Nephron progenitor cell (in vitro differentiated cells): ENCODE results near the gene KCNIP1.

ENCODE experiments used
- DNase-seq: peaks from one replicate; pipeline ENCODE4 v3.0.0; 2021
- H3K27ac Mint-ChIP-seq: 2 replicates; pipeline ENCODE4 v1.8.0; 2021; ENCODE audit warnings: mild to moderate bottlenecking, moderate library complexity, mixed read lengths
- H3K27me3 Mint-ChIP-seq: 2 replicates; pipeline ENCODE4 v1.8.0; 2021; ENCODE audit warnings: mild to moderate bottlenecking, low read depth, mixed read lengths; ENCODE audit not compliant: poor library complexity
- H3K36me3 Mint-ChIP-seq: 2 replicates; pipeline ENCODE4 v1.8.0; 2021; ENCODE audit warnings: low read depth, mixed read lengths
- H3K4me1 Mint-ChIP-seq: 2 replicates; pipeline ENCODE4 v1.8.0; 2021; ENCODE audit warnings: mixed read lengths
- H3K4me3 Mint-ChIP-seq: 2 replicates; pipeline ENCODE4 v1.8.0; 2021; ENCODE audit warnings: mild to moderate bottlenecking, moderate library complexity, mixed read lengths
- H3K9me3 Mint-ChIP-seq: 2 replicates; pipeline ENCODE4 v1.8.0; 2021; ENCODE audit warnings: mild to moderate bottlenecking, moderate library complexity, mixed read lengths
- TF ChIP-seq, protein P1 (sequence below): fragments of 200-600 bp; sonication (generic); IDR thresholded peaks from 2 replicates; pipeline ENCODE4 v1.5.0; 2021; ENCODE audit warnings: antibody characterized with exemption

Gene KCNIP1

GRCh38 chr5:170534941-170535340 lies 31.1 kb downstream of the KCNIP1 start:
- Mint-ChIP-seq H3K27me3 (peaks cover 16% of the 10 kb centered on the region), H3K36me3 (no peaks in the 10 kb centered on the region), H3K4me1 (peaks cover 61% of the 10 kb centered on the region), H3K4me3 (no peak overlapping the region), H3K9me3 (no peaks in the 10 kb centered on the region), H3K27ac (no peak overlapping the region)
- TF ChIP-seq, protein P1, sequence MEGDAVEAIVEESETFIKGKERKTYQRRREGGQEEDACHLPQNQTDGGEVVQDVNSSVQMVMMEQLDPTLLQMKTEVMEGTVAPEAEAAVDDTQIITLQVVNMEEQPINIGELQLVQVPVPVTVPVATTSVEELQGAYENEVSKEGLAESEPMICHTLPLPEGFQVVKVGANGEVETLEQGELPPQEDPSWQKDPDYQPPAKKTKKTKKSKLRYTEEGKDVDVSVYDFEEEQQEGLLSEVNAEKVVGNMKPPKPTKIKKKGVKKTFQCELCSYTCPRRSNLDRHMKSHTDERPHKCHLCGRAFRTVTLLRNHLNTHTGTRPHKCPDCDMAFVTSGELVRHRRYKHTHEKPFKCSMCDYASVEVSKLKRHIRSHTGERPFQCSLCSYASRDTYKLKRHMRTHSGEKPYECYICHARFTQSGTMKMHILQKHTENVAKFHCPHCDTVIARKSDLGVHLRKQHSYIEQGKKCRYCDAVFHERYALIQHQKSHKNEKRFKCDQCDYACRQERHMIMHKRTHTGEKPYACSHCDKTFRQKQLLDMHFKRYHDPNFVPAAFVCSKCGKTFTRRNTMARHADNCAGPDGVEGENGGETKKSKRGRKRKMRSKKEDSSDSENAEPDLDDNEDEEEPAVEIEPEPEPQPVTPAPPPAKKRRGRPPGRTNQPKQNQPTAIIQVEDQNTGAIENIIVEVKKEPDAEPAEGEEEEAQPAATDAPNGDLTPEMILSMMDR, result no peak
- no peak for DNase-seq

DNA sequence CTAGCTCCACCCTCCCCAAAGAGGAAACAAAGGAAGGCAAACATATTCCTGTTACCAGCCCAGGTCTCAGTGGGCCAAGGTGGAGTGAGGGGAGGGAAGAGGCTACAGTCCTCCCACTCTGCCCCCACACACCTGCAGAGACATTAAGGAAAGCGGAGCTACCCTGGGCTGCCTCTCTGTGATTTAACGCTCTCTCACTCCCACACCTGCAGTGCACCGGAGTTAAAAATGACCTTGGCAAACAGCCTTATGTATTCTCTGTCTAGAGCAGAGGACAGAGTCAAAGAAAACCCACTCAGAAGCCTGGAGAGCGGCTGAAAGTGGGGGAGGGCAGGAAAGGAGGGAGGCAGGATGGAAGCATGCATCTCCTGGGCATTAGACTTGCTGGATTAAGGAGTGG lies 32.7 kb downstream of the KCNIP1 start:
- Mint-ChIP-seq H3K4me3 (peak overlapping the region; percentile 8), H3K36me3 (no peaks in the 10 kb centered on the region), H3K9me3 (no peaks in the 10 kb centered on the region), H3K4me1 (peaks cover 61% of the 10 kb centered on the region), H3K27me3 (peaks cover 16% of the 10 kb centered on the region), H3K27ac (peak overlapping the region; percentile 37)
- TF ChIP-seq, protein P1, result no peak
- DNase-seq, result no peak

- H3K9me3 Mint-ChIP-seq, result no peaks in the 10 kb centered on the region
- H3K4me3 Mint-ChIP-seq, result no peak overlapping the region
- DNase-seq, result no peak
- no peaks in the 10 kb centered on the region for H3K36me3 Mint-ChIP-seq
- H3K27me3 Mint-ChIP-seq, result peaks cover 16% of the 10 kb centered on the region
- no peak overlapping the region for H3K27ac Mint-ChIP-seq
- TF ChIP-seq, protein P1, result no peak
- H3K4me1 Mint-ChIP-seq, result peaks cover 57% of the 10 kb centered on the region
Observed at GRCh38 chr5:170537451-170538095, 33.8 kb downstream of the KCNIP1 start.

- TF ChIP-seq, protein P1, result no peak
- Mint-ChIP-seq H3K36me3 (no peaks in the 10 kb centered on the region), H3K27ac (no peak overlapping the region), H3K27me3 (peaks cover 12% of the 10 kb centered on the region), H3K9me3 (no peaks in the 10 kb centered on the region), H3K4me3 (no peak overlapping the region), H3K4me1 (peaks cover 56% of the 10 kb centered on the region)
- no peak for DNase-seq
Observed at GRCh38 chr5:170538096-170538465, 34.3 kb downstream of the KCNIP1 start.

DNA sequence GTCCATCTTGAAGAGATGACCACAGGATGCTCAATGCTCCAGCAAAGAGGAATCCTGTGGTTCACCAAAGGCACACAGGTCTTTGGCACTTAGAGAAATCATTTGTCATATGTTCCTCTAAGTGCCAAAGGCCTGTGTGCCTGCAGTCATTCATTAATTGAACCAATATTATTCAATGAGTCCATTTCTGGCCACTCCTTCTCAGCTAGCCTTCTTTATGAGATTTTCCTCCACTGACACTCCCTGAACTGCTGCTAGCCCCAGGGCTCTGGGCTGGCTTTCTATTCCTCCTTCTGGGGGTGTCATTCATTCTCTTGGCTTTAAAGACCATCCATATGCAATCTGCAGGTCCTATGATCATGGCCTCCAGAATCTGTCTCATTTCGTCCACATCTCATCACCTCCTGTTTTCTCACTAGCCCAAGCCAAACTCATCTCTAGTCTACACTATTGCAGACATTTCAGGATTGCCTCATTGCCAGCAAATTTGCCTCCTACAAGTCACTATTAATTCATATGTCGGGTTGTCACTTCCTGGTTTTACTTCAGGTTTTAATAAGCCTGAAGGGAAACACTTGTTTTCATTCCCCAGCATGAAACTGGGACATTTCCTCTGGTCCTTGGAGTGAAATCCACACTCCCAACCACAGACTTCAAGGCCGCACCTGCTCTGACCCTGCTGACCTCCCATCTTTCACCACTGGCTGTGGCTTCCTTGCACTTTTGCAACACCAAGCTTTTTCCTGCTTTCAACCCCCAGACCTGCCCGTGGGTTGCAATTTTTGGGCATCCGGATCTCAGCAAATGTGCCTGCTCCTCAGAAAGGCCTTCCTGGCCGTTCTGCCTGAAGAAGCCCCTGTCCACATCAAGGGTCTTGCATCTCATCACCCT lies 35.1 kb downstream of the KCNIP1 start:
- no peak overlapping the region for H3K4me3 Mint-ChIP-seq
- TF ChIP-seq, protein P1, result no peak
- no peaks in the 10 kb centered on the region for H3K9me3 Mint-ChIP-seq
- peaks cover 12% of the 10 kb centered on the region for H3K27me3 Mint-ChIP-seq
- peaks cover 50% of the 10 kb centered on the region for H3K4me1 Mint-ChIP-seq
- H3K27ac Mint-ChIP-seq, result peak overlapping the region; percentile 47
- no peak for DNase-seq
- H3K36me3 Mint-ChIP-seq, result no peaks in the 10 kb centered on the region
